KMS-11 (cell line): ENCODE data around the gene ZFTA.

ENCODE experiments used
- H2AFZ ChIP-seq: fragments of 200-600 bp; sonication (generic); 2 replicates; pipeline ENCODE4 v1.6.1; 2016; ENCODE audit warnings: antibody characterized with exemption, mixed run types, low read depth
- H3K27ac ChIP-seq: fragments of 200-600 bp; sonication (generic); 2 replicates; pipeline ENCODE4 v1.6.1; 2016; ENCODE audit warnings: mild to moderate bottlenecking, mixed run types
- H3K27me3 ChIP-seq: fragments of 200-600 bp; sonication (generic); 2 replicates; pipeline ENCODE4 v1.6.1; 2017; ENCODE audit warnings: mild to moderate bottlenecking, low read depth, mixed run types, moderate library complexity; ENCODE audit not compliant: insufficient read depth
- H3K36me3 ChIP-seq: fragments of 200-600 bp; sonication (generic); 2 replicates; pipeline ENCODE4 v1.6.1; 2017; ENCODE audit warnings: mild to moderate bottlenecking, mixed run types; ENCODE audit not compliant: insufficient read depth
- H3K4me1 ChIP-seq: fragments of 200-600 bp; sonication (generic); 2 replicates; pipeline ENCODE4 v1.6.1; 2016; ENCODE audit warnings: mild to moderate bottlenecking, low read depth, mixed run types; ENCODE audit not compliant: poor library complexity, severe bottlenecking
- H3K4me2 ChIP-seq: fragments of 200-600 bp; sonication (generic); 2 replicates; pipeline ENCODE4 v1.7.0; 2016; ENCODE audit warnings: mild to moderate bottlenecking, mixed run types
- H3K4me3 ChIP-seq: fragments of 200-600 bp; sonication (generic); IDR thresholded peaks from 2 replicates; pipeline ENCODE4 v1.6.1; 2017; ENCODE audit warnings: low read depth, low read length, mixed read lengths; ENCODE audit not compliant: insufficient read depth
- H3K79me2 ChIP-seq: fragments of 200-600 bp; sonication (generic); 2 replicates; pipeline ENCODE4 v1.6.1; 2016; ENCODE audit warnings: low read depth, mixed run types; ENCODE audit not compliant: insufficient read depth
- H3K9ac ChIP-seq: fragments of 200-600 bp; sonication (generic); 2 replicates; pipeline ENCODE4 v1.6.1; 2016; ENCODE audit warnings: mild to moderate bottlenecking, mixed run types
- H4K20me1 ChIP-seq: fragments of 200-600 bp; sonication (generic); 2 replicates; pipeline ENCODE4 v1.6.1; 2016; ENCODE audit warnings: mild to moderate bottlenecking, mixed run types; ENCODE audit not compliant: insufficient read depth
- TF ChIP-seq, protein P1 (sequence below): fragments of 200-600 bp; sonication (generic); conservative IDR thresholded peaks from 2 replicates; pipeline ENCODE4 v1.6.1; 2017; ENCODE audit warnings: low read depth, mild to moderate bottlenecking, antibody characterized with exemption, low read length, moderate library complexity, mixed read lengths

The ZFTA gene

DNA sequence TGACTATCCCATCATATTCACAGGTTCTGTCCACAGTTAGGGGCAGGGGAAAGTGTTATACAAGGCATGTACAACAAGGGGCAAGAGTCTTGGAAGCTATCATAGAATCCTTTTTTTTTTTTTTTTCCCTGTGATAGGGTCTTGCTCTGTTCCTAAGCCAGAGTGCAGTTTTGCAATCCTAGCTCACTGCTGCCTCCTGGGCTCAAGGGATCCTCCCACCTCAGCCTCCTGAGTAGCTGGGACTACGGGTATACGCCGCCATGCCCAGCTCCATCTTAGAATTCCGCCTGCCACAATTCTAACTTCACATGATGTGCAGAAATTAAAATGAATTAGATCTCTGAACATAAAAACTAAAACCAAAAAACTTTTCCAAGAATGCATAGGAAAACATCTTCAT is 31.7 kb downstream of the ZFTA start:
- Histone ChIP-seq H3K4me3 (no peak overlapping the region), H3K9ac (no peak overlapping the region), H4K20me1 (0 out of 2 replicates have a peak, but pooled peaks cover 5% of the 10 kb centered on the region), H3K79me2 (no peaks in the 10 kb centered on the region), H3K27me3 (no peaks in the 10 kb centered on the region), H3K4me2 (no peak overlapping the region), H2AFZ (no peak overlapping the region), H3K27ac (no peak overlapping the region), H3K36me3 (no peaks in the 10 kb centered on the region), H3K4me1 (peaks cover 7% of the 10 kb centered on the region)
- TF ChIP-seq, protein P1, sequence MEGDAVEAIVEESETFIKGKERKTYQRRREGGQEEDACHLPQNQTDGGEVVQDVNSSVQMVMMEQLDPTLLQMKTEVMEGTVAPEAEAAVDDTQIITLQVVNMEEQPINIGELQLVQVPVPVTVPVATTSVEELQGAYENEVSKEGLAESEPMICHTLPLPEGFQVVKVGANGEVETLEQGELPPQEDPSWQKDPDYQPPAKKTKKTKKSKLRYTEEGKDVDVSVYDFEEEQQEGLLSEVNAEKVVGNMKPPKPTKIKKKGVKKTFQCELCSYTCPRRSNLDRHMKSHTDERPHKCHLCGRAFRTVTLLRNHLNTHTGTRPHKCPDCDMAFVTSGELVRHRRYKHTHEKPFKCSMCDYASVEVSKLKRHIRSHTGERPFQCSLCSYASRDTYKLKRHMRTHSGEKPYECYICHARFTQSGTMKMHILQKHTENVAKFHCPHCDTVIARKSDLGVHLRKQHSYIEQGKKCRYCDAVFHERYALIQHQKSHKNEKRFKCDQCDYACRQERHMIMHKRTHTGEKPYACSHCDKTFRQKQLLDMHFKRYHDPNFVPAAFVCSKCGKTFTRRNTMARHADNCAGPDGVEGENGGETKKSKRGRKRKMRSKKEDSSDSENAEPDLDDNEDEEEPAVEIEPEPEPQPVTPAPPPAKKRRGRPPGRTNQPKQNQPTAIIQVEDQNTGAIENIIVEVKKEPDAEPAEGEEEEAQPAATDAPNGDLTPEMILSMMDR: no peak

- TF ChIP-seq, protein P1: no peak
- no peak overlapping the region for H3K9ac ChIP-seq
- no peak overlapping the region for H3K4me3 ChIP-seq
- H3K79me2 ChIP-seq: peaks cover 5% of the 10 kb centered on the region; the same call in 1 of the 2 replicates
- H4K20me1 ChIP-seq: no peaks in the 10 kb centered on the region
- no peaks in the 10 kb centered on the region for H3K36me3 ChIP-seq
- no peak overlapping the region for H2AFZ ChIP-seq
- no peaks in the 10 kb centered on the region for H3K4me1 ChIP-seq
- no peaks in the 10 kb centered on the region for H3K27me3 ChIP-seq
- no peak overlapping the region for H3K4me2 ChIP-seq
- no peak overlapping the region for H3K27ac ChIP-seq
Observed at GRCh38 chr11:63729326-63729725, 39.2 kb downstream of the ZFTA start.

- Histone ChIP-seq H4K20me1 (no peaks in the 10 kb centered on the region), H3K27me3 (no peaks in the 10 kb centered on the region), H3K36me3 (no peaks in the 10 kb centered on the region), H3K79me2 (peaks cover 5% of the 10 kb centered on the region; the same call in 1 of the 2 replicates), H3K4me1 (no peaks in the 10 kb centered on the region), H3K4me2 (no peak overlapping the region), H3K9ac (no peak overlapping the region), H2AFZ (no peak overlapping the region), H3K4me3 (no peak overlapping the region), H3K27ac (no peak overlapping the region)
- TF ChIP-seq, protein P1: no peak
Observed at GRCh38 chr11:63720611-63721010, 48.0 kb downstream of the ZFTA start.

DNA sequence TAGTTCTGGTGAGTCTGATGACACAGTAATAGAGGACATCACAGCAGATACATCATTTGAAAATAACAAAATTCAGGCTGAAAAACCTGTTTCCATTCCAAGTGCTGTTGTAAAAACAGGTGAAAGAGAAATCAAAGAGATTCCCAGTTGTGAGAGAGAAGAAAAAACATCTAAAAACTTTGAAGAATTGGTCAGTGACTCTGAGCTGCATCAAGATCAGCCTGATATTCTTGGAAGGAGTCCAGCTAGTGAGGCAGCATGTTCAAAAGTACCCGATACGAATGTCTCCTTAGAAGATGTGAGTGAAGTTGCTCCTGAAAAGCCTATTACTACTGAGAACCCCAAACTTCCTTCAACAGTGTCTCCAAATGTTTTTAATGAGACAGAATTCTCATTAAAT is 48.6 kb downstream of the ZFTA start:
- no peaks in the 10 kb centered on the region for H3K27me3 ChIP-seq
- no peak overlapping the region for H3K4me2 ChIP-seq
- H3K4me3 ChIP-seq: no peak overlapping the region
- H3K79me2 ChIP-seq: peaks cover 10% of the 10 kb centered on the region; the same call in 1 of the 2 replicates
- H3K27ac ChIP-seq: no peak overlapping the region
- TF ChIP-seq, protein P1: no peak
- no peak overlapping the region for H2AFZ ChIP-seq
- no peaks in the 10 kb centered on the region for H3K36me3 ChIP-seq
- no peaks in the 10 kb centered on the region for H4K20me1 ChIP-seq
- no peaks in the 10 kb centered on the region for H3K4me1 ChIP-seq
- no peak overlapping the region for H3K9ac ChIP-seq
